Peyer's patch (tissue), 4 donors: ENCODE results near the gene RERE.

Experiments used
- CTCF ChIP-seq, 6 experiments: fragments of 450-650 bp in 4 of 6; fragments of 200-600 bp in 2 of 6; sonication (generic) in 1 of 6; IDR thresholded peaks; one replicate each; pipeline ENCODE4 v1.5.1; 2017 to 2019; ENCODE audit warnings: antibody characterized with exemption in 6 of 6, mild to moderate bottlenecking in 3 of 6, moderate library complexity in 1 of 6
- POLR2A ChIP-seq, 2 donors: fragments of 450-650 bp; IDR thresholded peaks; one replicate each; pipeline ENCODE4 v1.5.1; 2017; ENCODE audit warnings: antibody characterized with exemption in 2 of 2, mild to moderate bottlenecking in 2 of 2, moderate library complexity in 2 of 2

GRCh38 chr1:8396083-8396785 is 421.2 kb downstream of the RERE start:
- TF ChIP-seq POLR2A (IDR thresholded peaks at IDR 0.05) (no peak), CTCF (IDR thresholded peaks at IDR 0.05) (no peak)
